Inferior parietal cortex (tissue), 1 donor: Measurements from ENCODE around the gene SLC16A1.
"Not testable (repeated sequence)": the region's sequence is repeated elsewhere in the genome, so short reads cannot be mapped to it uniquely, and the experiment has no call there.

Experiments
- DNase-seq: peaks from one replicate; pipeline ENCODE4 v3.0.0-alpha.2; 2016; ENCODE audit errors: extremely low spot score

Gene SLC16A1, protein sequence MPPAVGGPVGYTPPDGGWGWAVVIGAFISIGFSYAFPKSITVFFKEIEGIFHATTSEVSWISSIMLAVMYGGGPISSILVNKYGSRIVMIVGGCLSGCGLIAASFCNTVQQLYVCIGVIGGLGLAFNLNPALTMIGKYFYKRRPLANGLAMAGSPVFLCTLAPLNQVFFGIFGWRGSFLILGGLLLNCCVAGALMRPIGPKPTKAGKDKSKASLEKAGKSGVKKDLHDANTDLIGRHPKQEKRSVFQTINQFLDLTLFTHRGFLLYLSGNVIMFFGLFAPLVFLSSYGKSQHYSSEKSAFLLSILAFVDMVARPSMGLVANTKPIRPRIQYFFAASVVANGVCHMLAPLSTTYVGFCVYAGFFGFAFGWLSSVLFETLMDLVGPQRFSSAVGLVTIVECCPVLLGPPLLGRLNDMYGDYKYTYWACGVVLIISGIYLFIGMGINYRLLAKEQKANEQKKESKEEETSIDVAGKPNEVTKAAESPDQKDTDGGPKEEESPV

DNA sequence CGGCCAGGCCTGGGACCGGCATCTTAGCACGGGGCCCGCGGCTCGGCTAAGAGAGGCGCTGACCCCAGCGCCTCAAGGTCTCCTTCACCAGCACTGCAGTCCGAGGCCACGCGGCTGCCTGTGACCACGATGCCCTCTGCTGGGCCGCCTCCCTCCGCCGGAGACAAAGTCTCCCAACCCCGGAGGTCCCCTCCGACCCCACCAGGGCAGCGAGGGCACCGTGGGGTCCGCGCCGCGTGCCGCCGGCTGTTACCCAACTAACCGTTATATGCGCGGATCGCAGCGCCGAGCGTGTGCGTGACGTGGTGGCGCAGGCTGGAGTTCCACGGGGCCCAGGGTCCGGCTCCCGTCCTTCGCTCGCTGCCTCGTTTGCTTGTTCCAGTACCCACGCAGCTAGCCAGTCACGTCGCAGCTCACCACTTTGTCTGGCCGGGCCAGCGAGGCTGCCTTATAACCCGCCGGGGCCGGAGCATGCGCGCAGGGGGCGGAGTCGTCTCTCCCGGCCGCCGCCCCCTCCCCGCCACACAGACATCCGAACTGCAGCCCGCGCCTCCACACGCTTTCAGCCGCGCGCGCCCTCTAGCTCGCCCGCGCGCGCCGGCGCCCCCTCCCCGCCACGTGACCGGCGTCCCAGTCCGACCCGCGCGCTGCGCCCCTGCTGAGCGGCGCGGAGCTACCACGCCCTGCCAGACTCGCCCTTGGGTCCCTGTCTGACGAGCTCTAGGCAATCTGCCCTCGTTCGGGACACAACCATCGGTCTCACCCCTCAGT is at the start of gene SLC16A1:
SLC16A1 (minus strand) TSS at position 424 of the 771 bp plus-strand sequence. CDS start 26,888 bp downstream, outside the sequence.
- DNase-seq = peak; percentile 92

DNA sequence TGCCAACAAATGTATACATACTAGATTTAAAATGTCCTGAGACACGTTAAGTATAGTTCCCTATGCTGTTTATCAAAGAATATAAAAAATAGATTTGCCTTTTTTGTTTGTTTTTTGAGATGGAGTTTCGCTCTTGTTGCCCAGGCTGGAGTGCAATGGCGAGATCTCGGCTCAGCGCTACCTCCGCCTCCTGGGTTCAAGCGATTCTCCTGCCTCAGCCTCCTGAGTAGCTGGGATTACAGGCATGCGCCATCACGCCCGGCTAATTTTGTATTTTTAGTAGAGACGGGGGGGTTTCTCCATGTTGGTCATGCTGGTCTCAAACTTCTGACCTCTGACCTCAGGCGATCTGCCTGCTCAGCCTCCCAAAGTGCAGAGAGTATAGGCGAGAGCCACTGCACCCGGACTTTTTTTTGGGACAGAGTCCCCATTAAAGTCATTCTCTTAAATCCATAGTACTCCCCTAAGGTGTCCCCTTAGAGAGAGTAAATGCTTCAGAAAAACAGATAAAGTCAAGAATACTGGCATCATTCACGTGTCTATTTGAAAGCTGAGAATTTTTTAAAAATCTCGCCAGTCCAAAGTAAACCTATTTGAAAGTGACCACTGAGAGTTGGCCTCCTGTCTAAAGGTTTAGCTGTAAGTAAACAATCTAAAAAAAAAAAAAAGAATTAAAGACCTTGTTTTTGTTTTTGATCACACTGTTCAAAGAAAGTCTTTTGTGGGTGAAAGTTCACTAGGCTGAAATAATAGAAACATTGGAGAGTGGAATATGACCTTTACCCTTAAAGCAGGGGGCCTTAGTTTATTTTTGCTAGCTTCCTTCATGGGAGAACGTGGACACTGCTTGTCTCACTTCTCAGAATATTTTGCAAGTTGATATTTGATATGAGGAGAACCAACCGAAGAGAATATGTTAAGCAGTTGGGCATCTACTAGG is 48.0 kb upstream of the SLC16A1 start:
- no peak for DNase-seq

DNA sequence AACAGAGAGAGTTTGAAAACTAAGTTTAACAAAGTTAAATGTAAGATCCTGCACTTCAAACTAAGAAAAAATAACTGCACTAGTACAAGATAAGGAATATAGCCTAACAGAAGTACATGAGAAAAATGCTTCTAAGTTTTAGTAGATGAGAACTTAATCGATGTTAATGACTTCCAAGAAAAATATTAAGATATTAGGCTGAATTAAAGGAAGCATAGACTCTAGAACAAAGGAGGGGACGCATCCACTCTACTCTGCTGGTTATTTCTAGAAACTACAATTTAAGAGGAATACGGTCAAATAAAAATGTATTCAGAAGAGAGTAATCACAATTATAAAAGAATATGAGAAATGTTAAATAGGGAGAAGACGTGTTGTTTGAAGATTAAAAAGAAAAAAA is 46.3 kb upstream of the SLC16A1 start:
- DNase-seq = no peak

DNA sequence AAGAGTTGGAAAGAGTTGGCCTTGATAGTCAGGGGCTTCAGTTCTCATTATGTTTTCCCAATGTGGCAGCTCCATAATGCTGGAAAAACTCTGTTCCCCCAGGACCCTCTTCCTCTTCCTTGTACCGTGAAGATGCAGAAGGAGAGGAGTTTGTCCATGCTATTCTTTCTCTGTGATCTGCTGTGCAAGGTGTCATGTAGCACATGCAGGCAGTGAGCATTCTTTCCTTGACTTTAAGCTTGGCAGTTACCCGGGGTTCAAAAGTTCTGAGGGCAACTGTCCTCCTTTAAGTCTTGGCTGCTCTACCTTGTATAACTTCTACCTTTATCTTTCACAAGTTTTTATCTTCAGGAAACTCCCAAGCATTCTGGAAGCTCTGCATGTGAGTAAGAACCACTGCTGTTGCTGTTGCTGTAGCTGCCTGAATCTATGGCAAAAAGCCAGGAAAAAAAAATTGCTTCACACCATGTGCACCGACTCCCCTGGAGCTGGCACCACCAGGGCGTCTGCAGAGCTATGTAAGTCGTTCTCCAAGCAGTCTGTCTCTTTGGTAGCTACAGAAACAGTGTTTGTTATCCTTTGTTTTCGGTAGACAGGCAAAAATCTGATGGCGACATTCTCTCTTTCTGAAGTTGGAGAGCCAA is 42.7 kb upstream of the SLC16A1 start:
- peak; percentile 73 for DNase-seq

DNA sequence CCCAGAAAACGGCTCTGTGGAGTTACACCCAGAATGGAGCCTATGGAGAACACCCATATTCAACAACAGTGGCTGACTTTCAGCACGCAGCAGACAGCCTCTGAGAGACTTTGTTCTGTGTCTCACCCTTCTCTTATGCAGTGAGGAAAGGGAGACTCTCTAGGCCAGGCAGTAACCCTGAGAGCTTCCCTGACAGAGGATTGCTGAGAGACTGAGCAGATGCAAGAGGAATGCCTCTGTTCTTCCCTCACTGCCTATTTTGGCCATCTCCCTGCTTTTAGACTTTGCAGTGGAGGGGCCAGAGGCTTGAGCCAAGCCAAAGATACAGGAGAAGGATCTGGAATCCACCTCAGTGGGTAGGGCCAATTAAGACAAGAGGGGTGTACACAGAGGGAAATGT is 41.8 kb upstream of the SLC16A1 start:
- no peak for DNase-seq

DNA sequence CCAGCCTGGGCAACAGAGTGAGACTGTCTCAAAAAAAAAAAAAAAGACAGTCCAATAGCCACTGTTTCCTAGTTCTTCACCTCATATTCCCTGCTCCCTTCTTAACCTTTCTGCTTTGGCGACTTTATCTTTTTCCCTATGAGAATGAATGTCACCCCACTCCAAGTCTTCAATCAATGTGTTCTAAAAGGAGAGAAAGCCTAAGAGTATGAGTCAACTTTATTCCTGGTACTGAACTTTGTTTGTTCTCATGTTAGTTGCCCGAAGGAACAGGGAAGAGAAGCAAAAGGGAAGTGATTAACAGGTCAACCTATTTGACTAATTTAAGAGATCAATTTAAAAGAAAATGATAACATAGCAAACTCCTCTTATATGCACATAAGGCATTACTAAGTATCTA is 39.9 kb upstream of the SLC16A1 start:
- no peak for DNase-seq

DNA sequence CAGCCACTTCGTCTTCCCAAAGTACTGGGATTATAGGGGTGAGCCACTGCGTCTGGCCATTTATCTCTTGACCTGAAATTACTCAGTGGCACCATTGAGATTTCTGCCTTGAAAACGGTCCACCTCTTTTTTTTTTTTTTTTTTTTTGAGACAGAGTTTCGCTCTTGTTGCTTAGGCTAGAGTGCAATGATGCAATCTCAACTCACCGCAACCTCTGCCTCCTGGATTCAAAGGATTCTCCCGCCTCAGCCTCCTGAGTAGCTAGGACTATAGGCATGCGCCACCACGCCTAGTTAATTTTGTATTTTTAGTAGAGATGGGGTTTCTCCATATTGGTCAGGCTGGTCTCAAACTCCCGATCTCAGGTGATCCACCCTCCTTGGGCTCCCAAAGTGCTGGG is 39.0 kb upstream of the SLC16A1 start:
- not testable (repeated sequence) for DNase-seq

DNA sequence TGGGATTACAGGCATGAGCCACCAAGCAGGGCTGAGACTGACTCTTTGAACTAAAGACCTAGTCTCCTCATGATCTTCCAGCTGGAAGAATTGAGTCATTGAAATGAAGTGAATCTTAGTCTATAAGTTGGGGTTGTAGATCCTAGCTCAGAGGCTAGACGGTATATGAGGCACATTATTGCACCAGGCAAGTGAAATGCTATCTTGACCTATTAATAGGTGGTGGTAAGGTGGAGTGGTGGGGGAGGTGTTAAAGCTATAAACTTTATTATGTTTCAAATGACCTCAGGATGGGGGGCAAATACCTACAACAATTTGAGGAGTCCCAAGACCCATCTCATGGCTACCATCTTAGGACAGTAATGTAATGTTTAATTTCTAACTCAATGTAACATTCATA is 36.8 kb upstream of the SLC16A1 start:
- DNase-seq = no peak

DNA sequence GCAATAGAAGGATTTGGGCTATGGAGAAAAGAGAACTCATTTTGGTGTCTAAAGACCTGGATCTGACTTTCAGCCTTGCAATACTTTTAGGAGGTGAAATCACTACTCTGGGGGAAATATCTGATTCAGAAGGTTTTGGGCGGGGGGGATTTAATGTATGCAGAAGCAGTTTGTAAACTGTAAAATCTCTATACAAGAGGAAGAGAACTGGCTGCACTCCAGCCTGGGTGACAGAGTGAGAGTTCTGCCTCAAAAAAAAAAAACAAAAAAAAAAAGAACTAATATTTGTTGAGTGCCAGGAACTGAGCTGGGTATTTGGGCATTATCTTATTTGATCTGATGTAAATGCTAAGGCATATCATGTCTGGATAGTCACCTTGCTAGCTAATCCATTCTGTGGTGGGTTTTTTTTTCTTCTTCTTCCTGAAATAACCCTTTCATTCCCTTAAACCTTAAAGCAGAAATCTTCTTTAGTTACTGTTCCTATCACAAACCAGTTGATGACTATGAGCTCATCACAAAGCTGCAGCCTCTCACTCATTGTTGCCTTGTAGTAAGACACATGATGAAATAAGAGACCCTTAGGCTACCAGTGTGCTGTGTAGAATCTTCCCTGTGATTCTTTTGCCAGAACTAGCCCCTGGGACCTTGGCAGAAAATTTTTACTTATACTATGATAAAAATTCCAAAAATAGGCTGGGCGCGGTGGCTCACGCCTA is 35.6 kb upstream of the SLC16A1 start:
- DNase-seq = no peak

DNA sequence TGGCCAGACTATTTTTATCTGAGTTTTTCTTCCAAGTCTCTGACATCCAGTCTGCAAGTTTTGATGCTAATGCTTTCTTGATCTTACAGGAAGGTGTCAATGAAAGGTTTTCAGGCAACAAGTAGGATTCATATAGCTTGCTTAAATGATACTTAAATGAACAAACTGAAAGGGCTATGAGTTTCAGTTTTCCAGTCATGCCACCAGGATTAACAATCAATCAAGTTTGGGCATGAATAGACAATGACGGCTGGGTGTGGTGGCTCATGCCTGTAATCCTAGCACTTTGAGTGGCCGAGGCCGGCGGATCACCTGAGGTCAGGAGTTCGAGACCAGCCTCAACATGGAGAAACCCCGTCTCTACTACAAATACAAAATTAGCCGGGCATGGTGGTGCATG is 34.3 kb upstream of the SLC16A1 start:
- DNase-seq = no peak

DNA sequence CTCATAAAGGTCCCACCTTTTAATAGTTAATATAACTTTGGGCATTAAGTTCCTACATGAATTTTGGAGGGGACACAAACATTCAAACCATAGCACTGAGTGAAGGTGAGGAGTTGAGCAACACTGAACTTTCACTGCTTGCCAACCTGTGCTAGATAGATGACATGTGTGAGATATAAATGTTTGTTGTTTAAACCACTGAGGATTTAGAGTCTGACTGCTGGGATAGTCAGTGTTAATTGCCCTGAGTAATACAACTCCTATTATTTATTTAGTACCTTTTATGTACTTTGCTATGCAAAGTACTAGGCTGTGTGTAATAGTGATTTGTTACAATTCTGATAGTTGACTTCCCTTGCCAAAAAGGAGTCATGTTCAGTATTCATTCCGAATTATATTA is 32.4 kb upstream of the SLC16A1 start:
- no peak for DNase-seq

DNA sequence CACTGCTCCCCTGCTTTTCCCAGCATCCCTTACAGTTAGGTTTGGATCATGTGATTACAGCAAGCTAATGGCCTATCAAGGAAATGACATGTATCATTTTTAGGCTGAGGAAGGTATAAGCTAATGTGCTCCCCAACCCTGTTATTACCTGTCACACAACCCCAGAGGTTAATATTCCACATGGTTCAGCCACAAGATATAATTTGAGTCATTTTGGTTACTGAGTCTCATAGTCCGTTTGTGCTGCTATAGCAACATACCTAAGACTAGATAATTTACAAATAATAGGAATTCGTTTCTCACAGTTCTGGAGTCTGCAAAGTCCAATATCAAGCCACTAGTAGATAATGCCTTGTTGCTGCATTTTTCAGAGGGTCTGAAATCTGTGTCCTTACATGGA is 29.1 kb upstream of the SLC16A1 start:
- DNase-seq = no peak

DNA sequence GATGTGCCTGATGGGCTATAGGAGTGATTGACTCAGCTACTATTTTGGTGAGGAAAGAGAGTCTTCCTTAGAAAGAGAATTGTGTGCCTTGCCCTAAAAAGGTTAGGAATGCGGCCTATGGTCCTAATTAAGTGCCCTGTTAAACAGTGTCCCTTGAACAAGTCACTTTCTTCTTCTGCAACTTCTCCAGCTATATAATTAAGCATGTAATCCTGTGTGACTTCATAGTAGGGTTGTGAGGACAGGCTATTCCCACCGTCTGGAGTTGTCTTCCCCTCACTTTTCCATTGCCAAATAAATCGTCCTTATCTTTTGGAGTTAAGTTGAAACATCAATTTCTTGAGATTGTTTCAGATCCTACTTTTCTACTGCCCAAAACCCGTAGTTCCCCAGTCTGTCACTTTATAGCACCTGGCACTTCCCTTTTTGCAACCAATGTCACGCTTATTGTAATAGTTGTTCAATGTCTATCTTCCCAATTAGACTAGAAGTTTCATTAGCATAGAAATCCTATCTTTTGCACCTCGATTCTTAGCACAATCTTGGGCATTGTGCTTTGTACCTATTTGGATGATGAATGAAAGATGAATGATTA is 27.6 kb upstream of the SLC16A1 start:
- no peak for DNase-seq

DNA sequence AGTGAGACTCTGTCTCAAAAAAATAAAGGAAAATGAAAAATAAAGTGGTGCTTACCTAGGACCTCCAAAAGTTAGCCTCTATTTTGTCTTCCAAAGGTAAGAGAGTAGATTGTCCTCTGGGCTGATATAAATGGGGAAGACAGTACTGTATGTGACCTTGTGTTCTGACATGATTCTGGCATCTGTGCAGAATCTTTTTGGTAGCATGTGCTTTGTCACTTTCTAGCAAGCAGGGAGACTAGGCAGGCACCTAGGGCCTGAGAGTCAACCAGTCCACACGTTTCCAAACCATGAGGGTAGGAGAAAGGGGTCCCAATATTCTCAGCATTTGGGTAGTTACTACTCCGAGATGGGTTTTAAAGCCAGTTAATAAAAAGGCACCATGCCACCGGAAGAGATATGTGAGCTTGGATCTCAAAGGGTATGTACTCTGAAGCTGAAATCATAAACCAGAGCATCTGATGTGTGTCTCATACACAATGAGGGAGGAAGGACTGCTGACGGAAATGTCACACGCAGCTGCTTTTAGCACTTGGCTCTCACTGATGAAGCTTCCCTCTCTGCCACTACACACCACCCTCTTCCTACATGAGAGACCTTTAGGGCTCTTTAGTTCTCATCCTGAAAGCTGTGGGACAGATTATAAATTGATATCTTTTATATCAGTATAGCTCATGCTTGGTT is 27.0 kb upstream of the SLC16A1 start:
- DNase-seq = no peak

DNA sequence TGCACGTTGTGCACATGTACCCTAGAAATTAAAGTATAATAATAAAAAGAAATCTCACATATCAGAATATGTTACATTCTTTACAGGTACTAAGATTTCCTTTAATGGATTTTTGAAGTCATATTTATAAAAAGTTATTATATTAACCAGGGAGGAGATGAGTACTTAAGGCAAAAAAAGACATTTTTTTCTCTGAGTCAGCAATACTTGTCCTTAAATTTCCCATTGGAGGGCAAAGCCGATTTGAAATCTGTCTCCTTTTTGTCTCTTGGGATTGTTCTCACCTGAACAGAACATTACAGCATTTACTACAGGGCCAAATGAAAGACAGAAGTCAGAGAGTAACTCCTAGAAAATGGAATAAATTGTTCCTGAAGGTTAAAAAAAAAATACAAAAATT is 26.3 kb upstream of the SLC16A1 start:
- DNase-seq = no peak

DNA sequence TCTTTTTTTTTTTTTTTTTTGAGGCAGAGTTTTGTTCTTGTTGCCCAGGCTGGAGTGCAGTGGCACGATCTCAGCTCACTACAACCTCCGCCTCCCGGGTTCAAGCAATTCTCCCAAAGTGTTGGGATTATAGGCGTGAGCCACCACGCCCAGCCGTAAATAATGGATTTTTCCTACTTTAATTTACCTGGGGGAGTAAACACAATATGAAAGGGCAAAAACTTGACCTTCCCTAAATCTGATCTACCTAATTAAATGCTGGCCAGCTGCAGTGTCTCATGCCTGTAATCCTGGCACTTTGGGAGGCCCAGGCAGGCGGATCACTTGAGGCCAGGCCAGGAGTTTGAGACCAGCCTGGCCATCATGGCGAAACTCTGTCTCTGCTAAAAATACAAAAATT is 25.8 kb upstream of the SLC16A1 start:
- DNase-seq = not testable (repeated sequence)

DNA sequence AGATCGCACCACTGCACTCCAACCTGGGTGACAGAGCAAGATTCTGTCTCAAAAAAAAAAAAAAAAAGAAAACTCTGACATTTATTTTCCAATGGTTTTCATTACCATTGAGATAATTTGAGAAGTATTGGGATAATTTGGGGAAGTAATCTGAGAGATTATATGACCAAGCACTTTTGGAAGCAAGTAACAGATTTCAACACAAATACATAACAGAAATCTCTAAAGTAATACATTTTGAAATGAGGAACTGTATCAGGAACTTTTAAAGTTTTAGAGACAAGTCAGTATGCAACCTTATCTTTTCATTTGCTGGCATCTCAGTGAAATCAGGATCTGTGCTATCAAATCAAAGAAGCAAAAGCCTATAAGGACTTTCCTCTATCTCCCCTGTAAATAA is 25.4 kb upstream of the SLC16A1 start:
- no peak for DNase-seq

DNA sequence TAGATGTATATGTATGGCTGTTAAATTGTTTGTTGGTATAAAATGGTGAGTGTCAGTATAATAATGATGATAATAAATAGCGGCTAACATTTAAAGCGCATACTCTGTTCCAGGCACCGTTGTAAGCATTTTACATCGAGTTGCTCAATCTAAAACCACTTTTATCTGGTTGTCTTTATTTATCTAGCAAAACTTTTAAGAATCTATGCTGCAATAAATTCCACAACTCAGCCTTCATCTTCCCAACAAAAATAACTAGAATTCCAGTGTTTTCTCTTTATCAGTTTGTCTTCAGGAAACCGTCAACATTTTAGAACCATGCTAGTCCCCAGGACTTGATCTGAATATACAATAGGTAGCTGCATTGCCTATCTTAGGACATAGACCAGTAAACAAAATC is 19.3 kb upstream of the SLC16A1 start:
- no peak for DNase-seq

DNA sequence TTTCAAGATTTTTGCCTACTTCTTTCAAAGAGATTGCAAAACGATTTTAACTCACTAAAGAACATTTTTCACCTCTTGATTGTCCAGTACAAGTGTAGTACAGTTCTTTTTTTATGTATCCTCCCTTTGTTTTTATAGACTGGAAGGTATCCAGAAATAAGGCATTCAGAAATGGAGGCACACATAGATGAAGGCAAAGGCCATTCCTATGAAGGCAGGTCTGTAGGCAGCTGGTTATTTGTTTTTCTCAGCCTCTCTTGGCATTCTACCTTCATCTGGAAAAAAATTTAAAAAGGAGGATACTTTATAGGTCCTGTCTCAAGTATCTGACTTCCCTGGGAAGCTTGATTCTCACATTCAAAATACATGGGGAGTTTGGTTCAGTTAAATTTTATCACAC is 18.6 kb upstream of the SLC16A1 start:
- DNase-seq = no peak

DNA sequence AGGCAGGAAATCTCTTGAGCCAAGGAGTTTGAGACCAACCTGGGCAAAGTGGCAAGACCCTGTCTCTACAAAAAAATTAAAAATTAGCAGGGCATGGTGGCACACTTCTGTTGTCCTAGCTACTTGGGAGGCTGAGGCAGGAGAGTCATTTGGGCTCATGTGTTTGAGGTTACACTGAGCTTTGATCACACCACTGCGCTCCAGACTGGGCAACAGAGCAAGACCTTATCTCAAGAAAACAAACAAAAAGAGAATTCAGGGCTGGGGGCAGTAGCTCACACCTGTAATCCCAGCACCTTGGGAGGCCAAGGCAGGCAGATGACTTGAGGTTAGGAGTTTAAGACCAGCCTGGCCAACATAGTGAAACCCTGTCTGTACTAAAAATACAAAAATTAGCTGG is 17.8 kb upstream of the SLC16A1 start:
- no peak for DNase-seq
